Breast epithelium (tissue), 4 donors: ENCODE results near the gene WDR62. TPM values are rescaled to one million over a fixed set of nuclear protein-coding genes. Genes with fewer than 3 reads are reported as not detected.
"Not testable (repeated sequence)": the region's sequence is repeated elsewhere in the genome, so short reads cannot be mapped to it uniquely, and the experiment has no call there.

Experiments
- DNase-seq, 2 donors: peaks; one replicate each; pipeline ENCODE4 v3.0.0-alpha.2; 2019; ENCODE audit warnings: low spot score in 2 of 2
- H3K27ac ChIP-seq, 2 donors: fragments of 200-600 bp; sonication (generic) in 1 of 2; one replicate each; pipeline ENCODE4 v1.5.1; 2016 to 2019; ENCODE audit warnings: mild to moderate bottlenecking in 1 of 2
- H3K27me3 ChIP-seq, 2 donors: fragments of 200-600 bp; sonication (generic) in 1 of 2; one replicate each; pipeline versions ENCODE4 v1.5.1 to v1.6.0; 2017 to 2019; ENCODE audit warnings: control low read depth in 1 of 2, mild to moderate bottlenecking in 1 of 2
- H3K36me3 ChIP-seq: fragments of 200-600 bp; one replicate; pipeline ENCODE4 v1.5.1; 2019
- H3K4me1 ChIP-seq, 2 donors: fragments of 200-600 bp; sonication (generic); one replicate each; pipeline ENCODE4 v1.5.1; 2016 to 2019; ENCODE audit warnings: control low read depth in 1 of 2
- H3K4me3 ChIP-seq, 3 donors: fragments of 200-600 bp; sonication (generic); 1 replicate in 2 of 3; 2 replicates in 1 of 3; pipeline ENCODE4 v1.5.1; 2016 to 2019; ENCODE audit warnings: mild to moderate bottlenecking in 3 of 3, moderate library complexity in 2 of 3
- H3K9me3 ChIP-seq, 2 donors: fragments of 200-600 bp; sonication (generic) in 1 of 2; one replicate each; pipeline ENCODE4 v1.5.1; 2016 to 2019; ENCODE audit warnings: control low read depth in 1 of 2
- POLR2A ChIP-seq: fragments of 450-650 bp; IDR thresholded peaks from one replicate; pipeline ENCODE4 v1.6.1; 2016; ENCODE audit warnings: antibody characterized with exemption, mild to moderate bottlenecking, moderate library complexity
- POLR2AphosphoS5 ChIP-seq, 3 donors: sonication (generic); formaldehyde crosslinking; IDR thresholded peaks; one replicate each; pipeline ENCODE4 v1.6.1; 2017; ENCODE audit warnings: antibody characterized with exemption in 3 of 3
- intact Hi-C: fragments of 100-400 bp; cut with DNase I; formaldehyde crosslinking; loops from one replicate; pipeline ENCODE4 v1.15.1; 2023; ENCODE audit warnings: low total_unique reads
- total RNA-seq, 3 donors: library from RNA; depleted of rRNA; stranded (reverse); fragments of >200 nt; gene quantifications; one replicate each; pipeline ENCODE4 v1.1.0, GENCODE V29; 2016
- TF ChIP-seq, protein P1 (sequence below), 3 donors: fragments of 450-650 bp; IDR thresholded peaks; one replicate each; pipeline ENCODE4 v1.5.1; 2016 to 2017; ENCODE audit warnings: antibody characterized with exemption in 3 of 3, mild to moderate bottlenecking in 3 of 3, moderate library complexity in 3 of 3

The WDR62 gene
- total RNA-seq, 3 donors from 2014 or later: 0.59 to 0.98 (median 0.80) TPM

GRCh38 chr19:36040495-36040894 lies 14.2 kb upstream of the WDR62 start:
- Histone ChIP-seq H3K27me3 (no peaks in the 10 kb centered on the region), H3K36me3 (no peaks in the 10 kb centered on the region), H3K9me3 (no peaks in the 10 kb centered on the region), H3K4me3 (no peak overlapping the region), H3K27ac (no peak overlapping the region), H3K4me1 (no peaks in the 10 kb centered on the region)
- intact Hi-C loops: no loop called here
- DNase-seq: no peak
- TF ChIP-seq POLR2AphosphoS5 (IDR thresholded peaks at IDR 0.05): no peak
- TF ChIP-seq, protein P1, sequence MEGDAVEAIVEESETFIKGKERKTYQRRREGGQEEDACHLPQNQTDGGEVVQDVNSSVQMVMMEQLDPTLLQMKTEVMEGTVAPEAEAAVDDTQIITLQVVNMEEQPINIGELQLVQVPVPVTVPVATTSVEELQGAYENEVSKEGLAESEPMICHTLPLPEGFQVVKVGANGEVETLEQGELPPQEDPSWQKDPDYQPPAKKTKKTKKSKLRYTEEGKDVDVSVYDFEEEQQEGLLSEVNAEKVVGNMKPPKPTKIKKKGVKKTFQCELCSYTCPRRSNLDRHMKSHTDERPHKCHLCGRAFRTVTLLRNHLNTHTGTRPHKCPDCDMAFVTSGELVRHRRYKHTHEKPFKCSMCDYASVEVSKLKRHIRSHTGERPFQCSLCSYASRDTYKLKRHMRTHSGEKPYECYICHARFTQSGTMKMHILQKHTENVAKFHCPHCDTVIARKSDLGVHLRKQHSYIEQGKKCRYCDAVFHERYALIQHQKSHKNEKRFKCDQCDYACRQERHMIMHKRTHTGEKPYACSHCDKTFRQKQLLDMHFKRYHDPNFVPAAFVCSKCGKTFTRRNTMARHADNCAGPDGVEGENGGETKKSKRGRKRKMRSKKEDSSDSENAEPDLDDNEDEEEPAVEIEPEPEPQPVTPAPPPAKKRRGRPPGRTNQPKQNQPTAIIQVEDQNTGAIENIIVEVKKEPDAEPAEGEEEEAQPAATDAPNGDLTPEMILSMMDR (IDR thresholded peaks at IDR 0.05): no peak
- TF ChIP-seq POLR2A: no peak

- DNase-seq, intact Hi-C loops, H3K9me3 ChIP-seq, H3K4me1 ChIP-seq, H3K4me3 ChIP-seq, H3K27me3 ChIP-seq, H3K36me3 ChIP-seq: not testable (repeated sequence)
- H3K27ac ChIP-seq: peak overlapping the region in 1 of 2 donors; percentile 61
Observed at GRCh38 chr19:36041092-36041491, 13.6 kb upstream of the WDR62 start.

GRCh38 chr19:36041831-36042230 lies 12.9 kb upstream of the WDR62 start:
- intact Hi-C loops: no loop called here
- no peaks in the 10 kb centered on the region for H3K27me3 ChIP-seq
- no peak overlapping the region for H3K4me3 ChIP-seq
- H3K27ac ChIP-seq: peak overlapping the region in 1 of 2 donors; percentile 61
- H3K4me1 ChIP-seq: no peaks in the 10 kb centered on the region
- DNase-seq: no peak
- H3K9me3 ChIP-seq: no peaks in the 10 kb centered on the region
- TF ChIP-seq POLR2A (no peak), POLR2AphosphoS5 (IDR thresholded peaks at IDR 0.05) (no peak)
- TF ChIP-seq, protein P1 (IDR thresholded peaks at IDR 0.05): no peak
- no peaks in the 10 kb centered on the region for H3K36me3 ChIP-seq

GRCh38 chr19:36043952-36044351 lies 10.7 kb upstream of the WDR62 start:
- Histone ChIP-seq H3K4me1 (no peaks in the 10 kb centered on the region), H3K4me3 (no peak overlapping the region), H3K9me3 (no peaks in the 10 kb centered on the region), H3K27me3 (no peaks in the 10 kb centered on the region), H3K27ac (no peak overlapping the region), H3K36me3 (no peaks in the 10 kb centered on the region)
- DNase-seq: no peak
- intact Hi-C loops: no loop called here
- TF ChIP-seq POLR2AphosphoS5 (IDR thresholded peaks at IDR 0.05) (no peak), POLR2A (no peak)
- TF ChIP-seq, protein P1 (IDR thresholded peaks at IDR 0.05): no peak

DNA sequence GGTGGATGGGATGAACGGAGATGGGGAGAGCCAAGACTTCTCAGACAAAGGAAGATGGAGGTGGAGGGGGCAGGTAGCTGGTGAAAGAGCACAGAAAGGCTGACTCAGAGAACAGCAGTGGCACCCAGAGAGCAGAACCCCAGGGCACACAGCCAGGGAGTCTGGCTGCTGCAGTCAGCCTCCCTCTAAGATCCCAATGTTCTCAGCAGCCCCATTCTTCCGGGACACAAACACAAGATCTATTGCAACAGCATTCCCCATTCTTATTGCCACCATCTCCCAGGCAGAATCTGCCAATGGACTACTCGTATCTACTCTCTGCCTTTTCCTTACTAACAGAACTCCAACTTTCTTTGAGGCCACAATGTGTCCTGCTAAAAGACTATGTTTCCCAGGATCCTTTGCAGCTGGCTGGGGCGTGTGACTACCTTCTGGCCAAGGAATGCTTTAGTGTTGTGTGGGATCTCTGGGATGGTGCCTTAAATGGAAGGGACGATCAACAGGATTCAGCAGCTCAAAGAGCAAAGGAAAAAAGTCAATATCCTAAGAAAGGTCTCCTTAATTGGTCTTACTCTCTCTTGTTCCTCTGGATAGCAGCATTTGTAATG lies 8.2 kb upstream of the WDR62 start:
- no peak for DNase-seq
- H3K27ac ChIP-seq: no peak overlapping the region
- no peaks in the 10 kb centered on the region for H3K4me1 ChIP-seq
- TF ChIP-seq, protein P1 (IDR thresholded peaks at IDR 0.05): no peak
- TF ChIP-seq POLR2AphosphoS5 (IDR thresholded peaks at IDR 0.05) (no peak), POLR2A (no peak)
- no peaks in the 10 kb centered on the region for H3K27me3 ChIP-seq
- intact Hi-C loops: no loop called here
- no peaks in the 10 kb centered on the region for H3K9me3 ChIP-seq
- no peak overlapping the region for H3K4me3 ChIP-seq
- no peaks in the 10 kb centered on the region for H3K36me3 ChIP-seq

DNA sequence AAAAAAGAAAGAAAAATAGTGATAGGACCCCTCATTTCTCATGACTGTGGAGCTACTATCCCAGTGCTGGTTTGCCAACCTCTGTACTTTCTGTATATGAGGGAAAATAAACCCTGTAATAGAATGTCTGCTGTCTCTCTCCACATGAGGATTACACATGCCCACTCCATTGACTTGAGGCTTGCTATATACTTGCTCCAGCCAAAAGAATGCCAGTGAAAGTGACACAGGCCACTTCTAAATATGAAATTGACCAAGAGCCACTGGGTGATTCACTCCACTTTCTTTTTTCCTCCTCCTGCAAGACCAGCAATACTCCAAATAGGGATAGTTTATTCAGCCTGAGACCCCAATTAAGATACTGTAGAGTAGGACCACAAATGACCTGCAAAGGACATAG lies 6.9 kb upstream of the WDR62 start:
- intact Hi-C loops: no loop called here
- Histone ChIP-seq H3K4me1 (no peaks in the 10 kb centered on the region), H3K4me3 (no peak overlapping the region), H3K36me3 (no peaks in the 10 kb centered on the region), H3K9me3 (no peaks in the 10 kb centered on the region), H3K27ac (no peak overlapping the region), H3K27me3 (no peaks in the 10 kb centered on the region)
- TF ChIP-seq, protein P1 (IDR thresholded peaks at IDR 0.05): no peak
- TF ChIP-seq POLR2AphosphoS5 (IDR thresholded peaks at IDR 0.05): no peak
- TF ChIP-seq POLR2A: no peak
- no peak for DNase-seq
